HG03575 (cell line): ENCODE measurements around the gene GPR55.

Experiments
- ATAC-seq: cut with Tn5 transposase; IDR thresholded peaks from one replicate; pipeline ENCODE4 v1.9.1; 2021; ENCODE audit not compliant: unreplicated experiment, insufficient number of reproducible peaks, low FRiP score; ENCODE audit errors: extremely low read depth

The GPR55 gene

GRCh38 chr2:230952226-230952956, 27.3 kb upstream of the GPR55 start:
- ATAC-seq: no peak

GRCh38 chr2:230951396-230951795, 26.4 kb upstream of the GPR55 start:
- no peak for ATAC-seq

DNA sequence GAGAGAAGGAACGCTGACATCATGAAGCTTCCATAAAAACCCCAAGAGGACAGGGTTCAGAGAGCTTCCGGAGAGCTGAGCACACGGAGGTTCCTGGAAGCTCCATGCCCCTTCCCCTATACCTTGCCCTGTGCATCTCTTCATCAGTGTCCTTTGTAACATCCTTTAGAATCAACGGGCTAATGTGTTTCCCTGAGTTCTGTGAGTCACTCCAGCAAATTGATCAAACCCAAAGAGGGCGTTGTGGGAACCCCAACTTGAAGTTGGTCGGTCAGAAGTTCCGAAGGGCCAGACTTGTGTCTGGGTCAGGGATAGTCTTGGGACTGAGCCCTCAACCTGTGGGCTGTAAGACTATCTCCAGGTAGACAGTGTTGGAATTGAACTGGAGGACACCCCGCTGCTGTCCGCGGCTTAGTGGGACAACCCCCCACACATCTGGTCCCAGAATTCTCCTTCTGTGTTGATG, 25.9 kb upstream of the GPR55 start:
- no peak for ATAC-seq

DNA sequence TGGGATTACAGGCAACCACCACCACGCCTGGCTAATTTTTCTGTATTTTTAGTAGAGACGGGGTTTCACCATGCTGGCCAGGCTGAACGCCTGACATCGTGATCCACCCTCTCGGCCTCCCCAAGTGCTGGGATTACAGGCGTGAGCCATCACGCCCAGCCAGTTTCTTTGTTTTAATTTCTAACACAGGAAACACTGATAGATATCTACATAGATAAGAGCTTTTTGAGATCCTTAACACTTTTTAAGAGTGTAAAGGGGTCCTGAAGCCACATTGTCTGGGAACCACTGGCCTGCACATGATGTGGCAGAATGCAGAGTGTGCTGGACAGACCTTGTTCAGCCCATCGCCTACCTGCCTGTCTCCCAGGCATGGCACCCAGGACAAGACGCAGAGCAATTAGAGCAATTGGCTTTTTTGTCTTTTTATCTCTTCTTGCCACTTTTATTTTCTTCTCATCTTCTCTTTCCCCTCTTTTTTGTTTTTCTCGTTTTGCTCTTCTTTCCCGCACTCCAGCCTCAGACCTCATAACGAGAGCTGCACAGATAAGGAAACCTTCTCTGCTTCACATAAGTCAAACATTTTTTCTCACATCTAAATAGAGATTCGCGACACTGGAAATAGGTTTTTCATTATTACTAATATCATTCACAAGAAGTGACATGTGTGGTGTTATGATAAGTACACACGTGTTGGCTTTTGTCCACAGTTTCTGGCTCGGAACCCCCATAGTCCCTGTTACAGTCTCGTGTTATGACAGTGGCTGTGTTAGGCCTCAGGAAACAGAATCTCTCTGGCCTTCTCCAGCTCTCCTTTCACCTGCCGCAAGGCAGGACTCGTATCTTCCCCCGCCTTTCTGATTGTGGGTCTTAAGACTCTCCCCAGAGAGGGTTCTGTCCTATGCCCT, 25.2 kb upstream of the GPR55 start:
- ATAC-seq: peak; percentile 36

GRCh38 chr2:230947908-230948365, 22.9 kb upstream of the GPR55 start:
- no peak for ATAC-seq

- no peak for ATAC-seq
These were observed 22.2 kb upstream of the GPR55 start for GRCh38 chr2:230947235-230947576.

DNA sequence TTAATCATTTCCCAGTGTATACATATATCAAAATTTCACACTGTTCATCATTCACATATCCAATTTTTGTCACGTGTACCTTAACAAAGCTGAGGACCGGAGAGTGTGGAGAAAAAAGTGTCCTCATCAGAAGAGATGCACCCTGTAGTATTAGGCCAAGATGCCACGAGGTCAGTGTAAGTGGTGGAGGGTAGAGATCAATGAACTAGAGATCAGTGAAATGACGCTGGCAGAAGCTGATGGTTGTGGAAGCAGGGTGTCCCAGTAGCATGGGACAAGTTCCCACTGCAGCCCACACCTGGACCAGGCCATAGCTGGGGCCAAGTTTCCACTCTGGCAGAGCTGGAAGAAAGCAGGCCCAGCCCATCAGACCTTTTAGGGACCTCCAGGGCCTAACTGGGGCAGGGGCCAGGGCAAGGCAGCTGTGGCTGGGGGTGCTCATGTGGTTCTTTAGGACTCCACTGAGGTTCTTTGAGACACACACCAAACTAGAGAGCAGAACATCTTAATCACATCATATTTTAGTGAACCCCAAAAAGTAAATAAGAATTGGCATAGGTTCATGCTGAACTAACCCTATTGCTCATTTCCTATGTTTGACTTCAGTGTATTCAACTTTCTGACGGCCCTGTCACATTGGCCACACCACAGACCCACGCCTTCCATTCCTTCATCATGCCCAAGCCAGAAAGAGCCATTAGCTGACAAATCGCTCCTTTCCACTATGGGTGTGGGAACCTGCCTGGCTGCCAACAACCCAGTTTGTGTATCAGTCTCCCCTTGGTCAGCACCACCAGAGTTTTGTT, 21.6 kb upstream of the GPR55 start:
- ATAC-seq: no peak

DNA sequence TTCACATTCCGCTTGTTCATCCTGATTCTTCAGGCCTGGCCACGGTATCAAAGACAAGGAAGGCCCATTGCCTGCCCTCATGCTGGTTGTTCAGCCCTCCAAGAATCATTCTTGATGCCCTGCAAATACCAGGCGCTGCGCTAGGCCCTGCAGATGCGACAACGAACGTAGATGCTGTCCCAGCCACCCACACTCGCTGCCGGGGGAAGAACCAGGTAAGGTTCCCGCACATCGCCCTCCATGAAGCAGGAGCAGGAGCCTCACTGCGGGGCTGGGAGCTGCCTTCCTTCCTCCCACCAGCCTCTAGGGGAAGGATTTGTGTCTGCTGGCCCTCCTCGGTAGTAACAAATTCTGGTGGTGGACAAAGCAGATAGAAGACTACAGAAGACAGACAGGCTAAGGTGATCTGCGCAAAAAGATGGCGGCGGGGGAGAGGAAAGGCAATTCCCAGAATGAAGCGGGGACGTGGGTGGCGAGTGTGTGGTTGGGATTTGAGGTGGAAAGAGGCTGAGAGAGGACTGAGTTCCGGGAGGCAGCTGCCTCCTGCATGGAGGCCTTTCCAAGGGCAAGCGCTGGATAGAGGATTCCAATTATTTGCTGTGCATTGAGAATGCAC, 19.8 kb upstream of the GPR55 start:
- no peak for ATAC-seq

GRCh38 chr2:230944123-230944653, 19.1 kb upstream of the GPR55 start:
- no peak for ATAC-seq

- peak; percentile 37 for ATAC-seq
These were observed 18.2 kb upstream of the GPR55 start for GRCh38 chr2:230942920-230943896.

GRCh38 chr2:230942371-230942770, 17.3 kb upstream of the GPR55 start:
- ATAC-seq: no peak

DNA sequence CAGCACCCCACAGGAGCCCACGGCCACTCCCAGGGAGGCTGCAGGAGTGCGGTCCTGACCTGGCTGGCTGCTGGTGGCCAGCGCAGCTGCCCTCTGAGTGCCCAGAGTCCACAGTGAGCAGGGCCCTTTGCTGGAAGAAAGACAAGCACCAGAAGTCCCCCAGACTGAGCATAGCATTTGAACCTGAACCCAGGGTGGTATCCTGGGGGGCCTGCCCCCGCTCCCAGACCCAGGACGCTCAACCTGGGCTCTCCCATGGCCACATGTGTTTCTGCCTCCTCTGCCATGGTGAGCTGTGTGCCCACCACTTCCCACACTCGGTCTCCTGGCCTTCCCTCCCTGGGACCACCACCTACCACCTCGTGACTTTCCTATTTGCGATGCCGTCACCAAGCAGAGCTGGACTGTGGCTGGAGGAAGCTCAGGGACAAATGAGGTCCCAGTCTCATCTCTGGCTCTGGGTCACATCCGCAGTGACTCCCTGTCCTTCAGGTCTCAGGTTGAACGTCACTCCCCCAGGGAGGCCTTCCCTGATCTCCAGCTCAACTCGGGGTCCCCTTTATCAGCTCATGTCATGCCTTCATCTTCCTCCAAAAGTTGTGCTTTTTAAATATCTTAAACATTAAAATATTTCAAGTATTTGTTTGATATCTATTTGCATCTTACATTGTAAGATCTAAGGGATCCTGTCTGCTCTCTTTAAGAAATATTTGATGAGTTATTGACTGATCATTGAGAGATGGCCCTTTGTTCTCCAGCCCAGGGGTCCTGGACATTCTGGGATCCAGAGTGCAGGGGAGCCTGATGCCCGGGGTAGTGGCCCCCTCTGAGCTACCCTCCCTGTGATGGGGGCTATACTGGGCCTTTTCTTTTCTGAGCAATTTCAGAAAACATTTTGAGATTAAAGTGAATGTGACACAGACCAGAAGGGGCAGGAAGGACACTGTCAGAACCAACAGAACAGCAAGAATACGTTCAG, 16.4 kb upstream of the GPR55 start:
- no peak for ATAC-seq

DNA sequence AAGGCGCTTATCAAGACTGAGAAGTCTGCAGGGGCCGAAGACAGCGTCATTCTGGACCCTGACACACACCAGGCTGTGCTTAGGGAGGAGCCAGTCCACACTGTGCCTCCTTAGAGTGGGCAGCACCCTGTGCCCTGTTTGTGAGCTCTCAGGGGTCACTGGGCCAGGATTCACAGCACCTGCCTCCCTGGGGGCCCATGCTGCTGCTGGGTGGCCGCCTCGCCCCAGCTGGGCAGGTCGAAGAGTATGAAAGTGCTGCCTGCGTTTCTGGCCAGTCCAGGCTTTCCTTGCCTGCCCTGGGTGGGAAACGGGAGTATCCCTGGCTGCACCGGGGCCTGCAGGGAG, 15.4 kb upstream of the GPR55 start:
- ATAC-seq: no peak

GRCh38 chr2:230939691-230940470, 14.8 kb upstream of the GPR55 start:
- ATAC-seq: no peak

- ATAC-seq: no peak
These were observed 14.1 kb upstream of the GPR55 start for GRCh38 chr2:230939066-230939591.
